Measurements from ENCODE around the gene GLIS1.

DNA sequence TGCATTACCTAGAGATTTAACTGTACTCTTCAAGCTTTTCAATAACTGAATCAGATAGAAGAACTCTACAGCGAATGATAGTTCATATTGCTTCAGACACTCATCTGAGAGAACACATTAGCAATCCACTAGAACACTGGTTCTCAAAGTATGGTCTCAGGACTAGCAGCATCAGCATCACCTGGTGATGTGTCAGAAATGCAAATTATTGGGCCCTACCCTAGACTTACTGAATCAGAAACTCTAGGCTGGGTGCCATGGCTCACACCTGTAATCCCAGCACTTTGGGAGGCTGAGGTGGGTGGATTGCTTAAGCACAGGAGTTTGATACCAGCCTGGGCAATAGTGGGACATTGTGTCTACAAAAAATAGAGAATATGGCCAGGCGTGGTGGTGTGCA lies 24.9 kb upstream of the GLIS1 start:
- TF ChIP-seq, protein P1, sequence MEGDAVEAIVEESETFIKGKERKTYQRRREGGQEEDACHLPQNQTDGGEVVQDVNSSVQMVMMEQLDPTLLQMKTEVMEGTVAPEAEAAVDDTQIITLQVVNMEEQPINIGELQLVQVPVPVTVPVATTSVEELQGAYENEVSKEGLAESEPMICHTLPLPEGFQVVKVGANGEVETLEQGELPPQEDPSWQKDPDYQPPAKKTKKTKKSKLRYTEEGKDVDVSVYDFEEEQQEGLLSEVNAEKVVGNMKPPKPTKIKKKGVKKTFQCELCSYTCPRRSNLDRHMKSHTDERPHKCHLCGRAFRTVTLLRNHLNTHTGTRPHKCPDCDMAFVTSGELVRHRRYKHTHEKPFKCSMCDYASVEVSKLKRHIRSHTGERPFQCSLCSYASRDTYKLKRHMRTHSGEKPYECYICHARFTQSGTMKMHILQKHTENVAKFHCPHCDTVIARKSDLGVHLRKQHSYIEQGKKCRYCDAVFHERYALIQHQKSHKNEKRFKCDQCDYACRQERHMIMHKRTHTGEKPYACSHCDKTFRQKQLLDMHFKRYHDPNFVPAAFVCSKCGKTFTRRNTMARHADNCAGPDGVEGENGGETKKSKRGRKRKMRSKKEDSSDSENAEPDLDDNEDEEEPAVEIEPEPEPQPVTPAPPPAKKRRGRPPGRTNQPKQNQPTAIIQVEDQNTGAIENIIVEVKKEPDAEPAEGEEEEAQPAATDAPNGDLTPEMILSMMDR (conservative IDR thresholded peaks at IDR 0.05; ENCODE audit: low read depth, low read length), result no peak
- TF ChIP-seq EZH2 (IDR thresholded peaks at IDR 0.05; ENCODE audit: low read length, unreplicated experiment) (no peak), EZH2phosphoT487 (IDR thresholded peaks at IDR 0.05; ENCODE audit: borderline replicate concordance, low read length) (no peak)
